Measurements from ENCODE around the gene FOSL1. TPM values are rescaled to one million over a fixed set of nuclear protein-coding genes. Genes with fewer than 3 reads are reported as not detected.

FOSL1 gene
- total RNA-seq, 1 experiment from 2014 or later, result 20.5 TPM

GRCh38 chr11:65947603-65948125, 47.5 kb upstream of the FOSL1 start:
- Mint-ChIP-seq H3K36me3 (no peaks in the 10 kb centered on the region), H3K9me3 (no peaks in the 10 kb centered on the region), H3K4me1 (peaks cover 31% of the 10 kb centered on the region), H3K4me3 (no peak overlapping the region), H3K27me3 (ENCODE audit: low read depth) (no peaks in the 10 kb centered on the region), H3K27ac (peak overlapping the region; percentile 47)
- DNase-seq (ENCODE audit: low spot score), result no peak
- CTCF ChIA-PET, result interaction anchor here (0.7 to 3.9 kb wide), 7 partner anchors 10 to 168 kb away, joined by 3 to 29 read pairs (median 7); partner anchors contain the start of genes AP5B1 and FIBP
- TF ChIP-seq FOXJ3 (CRISPR knock-in tag; IDR thresholded peaks at IDR 0.05; ENCODE audit: borderline replicate concordance) (no peak), IRF2 (CRISPR knock-in tag; IDR thresholded peaks at IDR 0.05; ENCODE audit: borderline replicate concordance, low read depth) (no peak)
- ATAC-seq, result no peak
- POLR2A ChIA-PET, result interaction anchor here (1.0 kb wide), 1 partner anchor 47 kb away, joined by 3 read pairs; the partner anchor contains the start of gene FOSL1

GRCh38 chr11:65947133-65947532, 46.9 kb upstream of the FOSL1 start:
- H3K4me1 Mint-ChIP-seq, result peaks cover 33% of the 10 kb centered on the region
- H3K36me3 Mint-ChIP-seq, result no peaks in the 10 kb centered on the region
- DNase-seq (ENCODE audit: low spot score) (peak; percentile 35), ATAC-seq (peak; percentile 13)
- ChIA-PET POLR2A (interaction anchor here (0.7 to 1.0 kb wide), 2 partner anchors 31 to 47 kb away, joined by 3 read pairs; partner anchors contain the start of gene FOSL1), CTCF (interaction anchor here (0.5 to 3.9 kb wide), 10 partner anchors 9 to 168 kb away, joined by 3 to 29 read pairs (median 5); partner anchors contain the start of genes AP5B1, C11orf68 and FIBP)
- H3K27me3 Mint-ChIP-seq (ENCODE audit: low read depth), result no peaks in the 10 kb centered on the region; the same call in 1 of the 2 replicates
- H3K9me3 Mint-ChIP-seq, result no peaks in the 10 kb centered on the region
- no peak overlapping the region; the same call in 1 of the 2 replicates for H3K4me3 Mint-ChIP-seq
- no peak for TF ChIP-seq PRDM15 (CRISPR knock-in tag; IDR thresholded peaks at IDR 0.05)
- peak overlapping the region; percentile 93 for H3K27ac Mint-ChIP-seq

- CTCF ChIA-PET, result interaction anchor here (0.5 to 3.9 kb wide), 10 partner anchors 12 to 276 kb away, joined by 3 to 29 read pairs (median 4); partner anchors contain the start of genes AP5B1, C11orf68, CCDC85B and FIBP
- H3K4me3 Mint-ChIP-seq, result peak overlapping the region; percentile 59; the same call in 1 of the 2 replicates
Observed at GRCh38 chr11:65946655-65947054, 46.5 kb upstream of the FOSL1 start.

GRCh38 chr11:65945941-65946558, 45.9 kb upstream of the FOSL1 start:
- peak overlapping the region; percentile 89 for H3K27ac Mint-ChIP-seq
- no peaks in the 10 kb centered on the region for H3K36me3 Mint-ChIP-seq
- peaks cover 4% of the 10 kb centered on the region; the same call in 1 of the 2 replicates for H3K27me3 Mint-ChIP-seq (ENCODE audit: low read depth)
- CTCF ChIA-PET, result interaction anchor here (1.1 to 3.9 kb wide), 10 partner anchors 14 to 276 kb away, joined by 3 to 29 read pairs (median 4); partner anchors contain the start of genes AP5B1, C11orf68, CCDC85B and FIBP
- no peaks in the 10 kb centered on the region for H3K9me3 Mint-ChIP-seq
- peaks cover 40% of the 10 kb centered on the region for H3K4me1 Mint-ChIP-seq
- H3K4me3 Mint-ChIP-seq, result peak overlapping the region; percentile 59
- peak; percentile 60 for DNase-seq (ENCODE audit: low spot score)
- POLR2A ChIA-PET, result interaction anchor here (1.0 to 1.4 kb wide), 3 partner anchors 9 to 15 kb away, joined by 3 to 4 read pairs (median 4); no protein-coding TSS in a partner anchor
- peak; percentile 13 for ATAC-seq
- TF ChIP-seq AR (CRISPR knock-in tag; IDR thresholded peaks at IDR 0.05), result no peak
- TF ChIP-seq NFYB (CRISPR knock-in tag; conservative IDR thresholded peaks at IDR 0.05; ENCODE audit: low read depth), result no peak
- no peak for TF ChIP-seq E2F1 (CRISPR knock-in tag; IDR thresholded peaks at IDR 0.05)
- no peak for TF ChIP-seq FOXP4 (CRISPR knock-in tag; IDR thresholded peaks at IDR 0.05)
- no peak for TF ChIP-seq SP1 (CRISPR knock-in tag; conservative IDR thresholded peaks at IDR 0.05)
- no peak for TF ChIP-seq ETV6 (CRISPR knock-in tag; IDR thresholded peaks at IDR 0.05)

More at GRCh38 chr11:65946655-65947054, 46.5 kb upstream of the FOSL1 start:
- Mint-ChIP-seq H3K27ac (peak overlapping the region; percentile 45; the same call in 1 of the 2 replicates), H3K4me1 (peaks cover 34% of the 10 kb centered on the region), H3K27me3 (ENCODE audit: low read depth) (peaks cover under 1% of the 10 kb centered on the region; the same call in 1 of the 2 replicates), H3K36me3 (no peaks in the 10 kb centered on the region), H3K9me3 (no peaks in the 10 kb centered on the region)
- no peak for TF ChIP-seq USF2 (CRISPR knock-in tag; IDR thresholded peaks at IDR 0.05)
- POLR2A ChIA-PET, result interaction anchor here (0.7 to 1.4 kb wide), 5 partner anchors 8 to 46 kb away, joined by 3 to 4 read pairs (median 3); partner anchors contain the start of gene FOSL1
- no peak for ATAC-seq
- no peak for DNase-seq (ENCODE audit: low spot score)
